Mammary epithelial cell (primary cell): ENCODE data around the gene HAP1.

ENCODE experiments used
- EZH2 ChIP-seq: IDR thresholded peaks from 2 replicates; pipeline ENCODE4 v1.6.1; 2012; ENCODE audit warnings: low read length, inconsistent platforms, borderline replicate concordance
- TF ChIP-seq, protein P1 (sequence below), 2 donors: IDR thresholded peaks in 1 of 2; conservative IDR thresholded peaks in 1 of 2; 2 replicates each; pipeline ENCODE4 v1.5.1; 2011 to 2012; ENCODE audit warnings: inconsistent platforms in 2 of 2, low read length in 2 of 2, mild to moderate bottlenecking in 2 of 2, control low read depth in 1 of 2, low read depth in 1 of 2; ENCODE audit not compliant: insufficient read depth in 1 of 2; ENCODE audit errors: extremely low read depth in 1 of 2

DNA sequence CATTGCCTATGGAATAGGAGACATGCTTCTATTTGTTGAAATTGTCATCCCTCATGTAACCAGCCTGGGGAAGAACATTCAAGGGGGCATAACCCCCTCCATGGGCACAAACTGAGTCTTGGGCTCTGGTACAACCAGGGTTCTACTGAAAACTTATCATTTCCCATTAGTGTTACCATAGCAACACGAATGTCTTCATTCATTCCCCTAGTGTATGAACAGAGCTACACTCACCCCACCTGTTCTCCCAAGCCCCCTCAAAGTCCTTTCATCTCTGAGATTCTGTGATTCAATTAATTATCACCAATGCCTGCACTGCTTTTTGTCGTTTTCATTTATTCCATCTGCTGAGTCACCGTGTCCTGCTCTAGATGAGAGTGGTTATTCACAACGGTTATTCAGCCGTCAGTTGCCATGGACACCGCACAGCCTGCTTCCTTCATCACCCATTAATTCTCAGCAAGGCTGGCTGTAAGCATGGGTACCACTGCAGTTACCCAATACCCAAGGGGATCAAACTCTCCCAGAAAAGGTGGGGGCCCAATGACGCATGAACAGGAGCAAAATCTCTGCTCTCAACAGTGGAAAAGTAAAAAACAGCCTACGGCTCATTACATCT, 23.9 kb downstream of the HAP1 start:
- TF ChIP-seq, protein P1, sequence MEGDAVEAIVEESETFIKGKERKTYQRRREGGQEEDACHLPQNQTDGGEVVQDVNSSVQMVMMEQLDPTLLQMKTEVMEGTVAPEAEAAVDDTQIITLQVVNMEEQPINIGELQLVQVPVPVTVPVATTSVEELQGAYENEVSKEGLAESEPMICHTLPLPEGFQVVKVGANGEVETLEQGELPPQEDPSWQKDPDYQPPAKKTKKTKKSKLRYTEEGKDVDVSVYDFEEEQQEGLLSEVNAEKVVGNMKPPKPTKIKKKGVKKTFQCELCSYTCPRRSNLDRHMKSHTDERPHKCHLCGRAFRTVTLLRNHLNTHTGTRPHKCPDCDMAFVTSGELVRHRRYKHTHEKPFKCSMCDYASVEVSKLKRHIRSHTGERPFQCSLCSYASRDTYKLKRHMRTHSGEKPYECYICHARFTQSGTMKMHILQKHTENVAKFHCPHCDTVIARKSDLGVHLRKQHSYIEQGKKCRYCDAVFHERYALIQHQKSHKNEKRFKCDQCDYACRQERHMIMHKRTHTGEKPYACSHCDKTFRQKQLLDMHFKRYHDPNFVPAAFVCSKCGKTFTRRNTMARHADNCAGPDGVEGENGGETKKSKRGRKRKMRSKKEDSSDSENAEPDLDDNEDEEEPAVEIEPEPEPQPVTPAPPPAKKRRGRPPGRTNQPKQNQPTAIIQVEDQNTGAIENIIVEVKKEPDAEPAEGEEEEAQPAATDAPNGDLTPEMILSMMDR (conservative IDR thresholded peaks at IDR 0.05 in 1 of 2, IDR thresholded peaks at IDR 0.05 in 1 of 2; ENCODE audit: extremely low read depth in 1 of 2, insufficient read depth in 1 of 2, low read depth in 1 of 2, low read length in 2 of 2) = no peak
- no peak for TF ChIP-seq EZH2
